Measurements from ENCODE around the gene GNPAT.
"Not testable (repeated sequence)": the region's sequence is repeated elsewhere in the genome, so short reads cannot be mapped to it uniquely, and the experiment has no call there.

The GNPAT gene

GRCh38 chr1:231240883-231241735, at the start of gene GNPAT:
TSS of gene GNPAT (plus strand) at chr1:231241212. CDS start at chr1:231241379, 167 bp downstream.
- peak; percentile 95 for DNase-seq (ENCODE audit: low spot score)

GRCh38 chr1:231192620-231193163, 48.3 kb upstream of the GNPAT start:
- no peak for DNase-seq (ENCODE audit: low spot score)

GRCh38 chr1:231193710-231194340, 47.2 kb upstream of the GNPAT start:
- no peak for DNase-seq (ENCODE audit: low spot score)

- DNase-seq (ENCODE audit: low spot score), result no peak
Measured at GRCh38 chr1:231194476-231194842, 46.6 kb upstream of the GNPAT start.

GRCh38 chr1:231194843-231195516, 46.0 kb upstream of the GNPAT start:
- no peak for DNase-seq (ENCODE audit: low spot score)

- DNase-seq (ENCODE audit: low spot score), result no peak
Measured at GRCh38 chr1:231196307-231196706, 44.7 kb upstream of the GNPAT start.

- DNase-seq (ENCODE audit: low spot score), result no peak
Measured at GRCh38 chr1:231196728-231197127, 44.3 kb upstream of the GNPAT start.

GRCh38 chr1:231199868-231200267, 41.1 kb upstream of the GNPAT start:
- no peak for DNase-seq (ENCODE audit: low spot score)

GRCh38 chr1:231200388-231201031, 40.5 kb upstream of the GNPAT start:
- DNase-seq (ENCODE audit: low spot score), result no peak

GRCh38 chr1:231201375-231201978, 39.5 kb upstream of the GNPAT start:
- no peak for DNase-seq (ENCODE audit: low spot score)

GRCh38 chr1:231201979-231202633, 38.9 kb upstream of the GNPAT start:
- no peak for DNase-seq (ENCODE audit: low spot score)

GRCh38 chr1:231203259-231204057, 37.6 kb upstream of the GNPAT start:
- DNase-seq (ENCODE audit: low spot score), result no peak

GRCh38 chr1:231206856-231207255, 34.2 kb upstream of the GNPAT start:
- no peak for DNase-seq (ENCODE audit: low spot score)

GRCh38 chr1:231207437-231207836, 33.6 kb upstream of the GNPAT start:
- no peak for DNase-seq (ENCODE audit: low spot score)

- no peak for DNase-seq (ENCODE audit: low spot score)
Measured at GRCh38 chr1:231208980-231209379, 32.0 kb upstream of the GNPAT start.

- DNase-seq (ENCODE audit: low spot score), result no peak
Measured at GRCh38 chr1:231209531-231209930, 31.5 kb upstream of the GNPAT start.

GRCh38 chr1:231210126-231210525, 30.9 kb upstream of the GNPAT start:
- DNase-seq (ENCODE audit: low spot score), result no peak

- peak; percentile 89 for DNase-seq (ENCODE audit: low spot score)
Measured at GRCh38 chr1:231211005-231211857, 29.8 kb upstream of the GNPAT start.

GRCh38 chr1:231212301-231212700, 28.7 kb upstream of the GNPAT start:
- not testable (repeated sequence) for DNase-seq (ENCODE audit: low spot score)

Measured in germinal center (tissue), 1 donor.